ENCODE results near the gene ANKRD23.

Gene ANKRD23

GRCh38 chr2:96853321-96853720 is 9.5 kb upstream of the ANKRD23 start:
- no peak for TF ChIP-seq CTCF (IDR thresholded peaks at IDR 0.05; ENCODE audit: insufficient read depth, low read depth, low read length, missing control alignments)
- no peak overlapping the region for H3K4me3 ChIP-seq (ENCODE audit: low read length)
- no peak for DNase-seq (ENCODE audit: low read depth)

- no peak for TF ChIP-seq CTCF (IDR thresholded peaks at IDR 0.05; ENCODE audit: insufficient read depth, low read depth, low read length, missing control alignments)
- DNase-seq (ENCODE audit: low read depth): no peak
- no peak overlapping the region for H3K4me3 ChIP-seq (ENCODE audit: low read length)
Observed at GRCh38 chr2:96852667-96853066, 8.8 kb upstream of the ANKRD23 start.

- no peak overlapping the region for H3K4me3 ChIP-seq (ENCODE audit: low read length)
- DNase-seq (ENCODE audit: low read depth): no peak
Observed at GRCh38 chr2:96848264-96848663, 4.4 kb upstream of the ANKRD23 start.

GRCh38 chr2:96847586-96847985 is 3.8 kb upstream of the ANKRD23 start:
- H3K4me3 ChIP-seq (ENCODE audit: low read length): no peak overlapping the region
- no peak for TF ChIP-seq CTCF (IDR thresholded peaks at IDR 0.05; ENCODE audit: insufficient read depth, low read depth, low read length, missing control alignments)
- no peak for DNase-seq (ENCODE audit: low read depth)

More at GRCh38 chr2:96848264-96848663, 4.4 kb upstream of the ANKRD23 start:
- TF ChIP-seq CTCF (IDR thresholded peaks at IDR 0.05; ENCODE audit: insufficient read depth, low read depth, low read length, missing control alignments): no peak

- H3K4me3 ChIP-seq (ENCODE audit: low read length): no peak overlapping the region
- no peak for DNase-seq (ENCODE audit: low read depth)
- TF ChIP-seq CTCF (IDR thresholded peaks at IDR 0.05; ENCODE audit: insufficient read depth, low read depth, low read length, missing control alignments): no peak
Observed at GRCh38 chr2:96846825-96847224, 3.0 kb upstream of the ANKRD23 start.

GRCh38 chr2:96844405-96844808 is 586 bp upstream of the ANKRD23 start:
- no peak for TF ChIP-seq CTCF (IDR thresholded peaks at IDR 0.05; ENCODE audit: insufficient read depth, low read depth, low read length, missing control alignments)
- no peak overlapping the region for H3K4me3 ChIP-seq (ENCODE audit: low read length)
- no peak for DNase-seq (ENCODE audit: low read depth)

GRCh38 chr2:96842600-96842999 is 1.2 kb downstream of the ANKRD23 start:
- no peak for DNase-seq (ENCODE audit: low read depth)
- no peak overlapping the region for H3K4me3 ChIP-seq (ENCODE audit: low read length)
- TF ChIP-seq CTCF (IDR thresholded peaks at IDR 0.05; ENCODE audit: insufficient read depth, low read depth, low read length, missing control alignments): no peak

Measured in epithelial cell of esophagus (primary cell).